DOHH2 (cell line): ENCODE data around the gene CD320.

Experiments
- H3F3A ChIP-seq: fragments of 200-600 bp; sonication (generic), shearing (Covaris generic); 2 replicates; pipeline ENCODE4 v1.6.0; 2016; ENCODE audit warnings: antibody characterized with exemption, mild to moderate bottlenecking; ENCODE audit not compliant: control insufficient read depth, insufficient read depth
- H3K27ac ChIP-seq: fragments of 200-600 bp; sonication (generic); 2 replicates; pipeline ENCODE4 v1.5.1; 2014; ENCODE audit warnings: low read depth, mild to moderate bottlenecking, low read length, moderate library complexity
- H3K27me3 ChIP-seq: fragments of 200-600 bp; sonication (generic); 2 replicates; pipeline ENCODE4 v1.6.1; 2014; ENCODE audit warnings: mild to moderate bottlenecking, low read length, mixed read lengths; ENCODE audit not compliant: control insufficient read depth
- H3K36me3 ChIP-seq: fragments of 200-600 bp; sonication (generic); 2 replicates; pipeline ENCODE4 v1.6.1; 2014; ENCODE audit warnings: mild to moderate bottlenecking, low read length, moderate library complexity, mixed read lengths; ENCODE audit not compliant: control insufficient read depth
- H3K4me1 ChIP-seq: fragments of 200-600 bp; sonication (generic); 2 replicates; pipeline ENCODE4 v1.6.1; 2014; ENCODE audit warnings: mild to moderate bottlenecking, low read length, mixed read lengths; ENCODE audit not compliant: control insufficient read depth
- H3K4me2 ChIP-seq: fragments of 200-600 bp; sonication (generic); 2 replicates; pipeline ENCODE4 v1.6.0; 2014; ENCODE audit warnings: mild to moderate bottlenecking, low read length, moderate library complexity
- H3K4me3 ChIP-seq: fragments of 200-600 bp; sonication (generic); 2 replicates; pipeline ENCODE4 v1.5.1; 2014; ENCODE audit warnings: mild to moderate bottlenecking, low read length, mixed read lengths
- H3K79me2 ChIP-seq: fragments of 200-600 bp; sonication (generic); 2 replicates; pipeline ENCODE4 v1.6.1; 2014; ENCODE audit warnings: mild to moderate bottlenecking, low read length, mixed read lengths; ENCODE audit not compliant: control insufficient read depth
- H3K9me2 ChIP-seq: fragments of 200-600 bp; sonication (generic); replicated peaks from 2 replicates; pipeline ENCODE4 v1.6.1; 2014; ENCODE audit warnings: mild to moderate bottlenecking, low read length, mixed read lengths; ENCODE audit not compliant: control insufficient read depth
- H3K9me3 ChIP-seq: fragments of 200-600 bp; sonication (generic); 2 replicates; pipeline ENCODE4 v1.6.1; 2014; ENCODE audit warnings: antibody characterized with exemption, low read length, mixed read lengths; ENCODE audit not compliant: control insufficient read depth, insufficient read depth
- H4K20me1 ChIP-seq: fragments of 200-600 bp; sonication (generic); 2 replicates; pipeline ENCODE4 v1.6.0; 2014; ENCODE audit warnings: low read depth, mild to moderate bottlenecking, antibody characterized with exemption, low read length, moderate library complexity; ENCODE audit not compliant: control insufficient read depth, insufficient read depth
- EZH2phosphoT487 ChIP-seq: fragments of 200-600 bp; sonication (generic); IDR thresholded peaks from 2 replicates; pipeline ENCODE4 v1.6.1; 2017; ENCODE audit warnings: borderline replicate concordance, mild to moderate bottlenecking, antibody characterized with exemption, low read length, moderate library complexity, mixed read lengths
- TF ChIP-seq, protein P1 (sequence below): fragments of 200-600 bp; sonication (generic); IDR thresholded peaks from one replicate; pipeline ENCODE4 v1.5.1; 2014; ENCODE audit warnings: antibody characterized with exemption, mild to moderate bottlenecking, low read depth, low read length; ENCODE audit not compliant: poor library complexity, severe bottlenecking

Gene CD320

DNA sequence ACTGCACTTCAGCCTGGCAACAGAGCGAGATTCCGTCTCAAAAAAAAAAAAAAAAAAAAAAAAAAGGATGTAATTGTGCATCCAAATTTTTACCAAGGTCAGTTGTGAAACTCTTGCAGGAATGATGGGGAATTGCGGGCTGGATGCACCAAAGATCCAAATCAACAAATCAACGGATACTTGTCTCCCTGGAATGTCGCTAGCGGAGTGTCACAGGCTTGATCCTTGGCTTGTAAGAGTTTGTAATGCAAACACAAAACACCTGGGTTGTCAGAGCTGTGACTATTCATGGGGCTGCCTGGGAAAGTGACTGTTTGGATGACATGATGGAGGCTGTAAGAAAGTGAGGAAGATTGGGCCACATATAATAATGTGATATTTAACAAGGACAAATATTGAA, 30.7 kb upstream of the CD320 start:
- TF ChIP-seq EZH2phosphoT487, result no peak
- TF ChIP-seq, protein P1, sequence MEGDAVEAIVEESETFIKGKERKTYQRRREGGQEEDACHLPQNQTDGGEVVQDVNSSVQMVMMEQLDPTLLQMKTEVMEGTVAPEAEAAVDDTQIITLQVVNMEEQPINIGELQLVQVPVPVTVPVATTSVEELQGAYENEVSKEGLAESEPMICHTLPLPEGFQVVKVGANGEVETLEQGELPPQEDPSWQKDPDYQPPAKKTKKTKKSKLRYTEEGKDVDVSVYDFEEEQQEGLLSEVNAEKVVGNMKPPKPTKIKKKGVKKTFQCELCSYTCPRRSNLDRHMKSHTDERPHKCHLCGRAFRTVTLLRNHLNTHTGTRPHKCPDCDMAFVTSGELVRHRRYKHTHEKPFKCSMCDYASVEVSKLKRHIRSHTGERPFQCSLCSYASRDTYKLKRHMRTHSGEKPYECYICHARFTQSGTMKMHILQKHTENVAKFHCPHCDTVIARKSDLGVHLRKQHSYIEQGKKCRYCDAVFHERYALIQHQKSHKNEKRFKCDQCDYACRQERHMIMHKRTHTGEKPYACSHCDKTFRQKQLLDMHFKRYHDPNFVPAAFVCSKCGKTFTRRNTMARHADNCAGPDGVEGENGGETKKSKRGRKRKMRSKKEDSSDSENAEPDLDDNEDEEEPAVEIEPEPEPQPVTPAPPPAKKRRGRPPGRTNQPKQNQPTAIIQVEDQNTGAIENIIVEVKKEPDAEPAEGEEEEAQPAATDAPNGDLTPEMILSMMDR, result no peak
- peaks cover 4% of the 10 kb centered on the region; the same call in 1 of the 2 replicates for H3K4me1 ChIP-seq
- no peak overlapping the region for H3K4me3 ChIP-seq
- peaks cover 44% of the 10 kb centered on the region for H3K27me3 ChIP-seq
- no peaks in the 10 kb centered on the region for H3K9me2 ChIP-seq
- H3F3A ChIP-seq, result no peaks in the 10 kb centered on the region
- no peaks in the 10 kb centered on the region for H4K20me1 ChIP-seq
- H3K9me3 ChIP-seq, result no peaks in the 10 kb centered on the region
- no peak overlapping the region for H3K4me2 ChIP-seq
- H3K27ac ChIP-seq, result no peak overlapping the region
- H3K79me2 ChIP-seq, result no peaks in the 10 kb centered on the region
- H3K36me3 ChIP-seq, result no peaks in the 10 kb centered on the region

DNA sequence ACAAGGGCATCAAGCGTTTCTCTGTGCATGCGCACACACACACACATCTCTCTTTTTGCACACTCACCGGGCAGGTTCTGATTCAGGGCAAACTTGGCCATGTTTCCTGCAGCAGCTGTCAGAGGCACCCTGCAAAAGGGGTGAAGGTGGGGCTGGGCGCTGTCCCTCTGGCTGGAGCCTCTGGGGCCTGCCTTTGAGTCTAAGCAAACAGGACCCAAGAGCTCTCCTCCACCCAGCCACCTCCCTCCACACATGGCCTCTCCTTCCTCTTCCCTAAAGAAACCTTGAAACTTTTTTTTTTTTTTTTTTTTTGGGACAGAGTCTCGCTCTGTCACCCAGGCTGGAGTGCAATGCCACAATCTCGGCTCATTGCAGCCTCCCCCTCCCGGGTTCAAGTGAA, 29.6 kb upstream of the CD320 start:
- Histone ChIP-seq H4K20me1 (no peaks in the 10 kb centered on the region), H3K27me3 (peaks cover 34% of the 10 kb centered on the region)

DNA sequence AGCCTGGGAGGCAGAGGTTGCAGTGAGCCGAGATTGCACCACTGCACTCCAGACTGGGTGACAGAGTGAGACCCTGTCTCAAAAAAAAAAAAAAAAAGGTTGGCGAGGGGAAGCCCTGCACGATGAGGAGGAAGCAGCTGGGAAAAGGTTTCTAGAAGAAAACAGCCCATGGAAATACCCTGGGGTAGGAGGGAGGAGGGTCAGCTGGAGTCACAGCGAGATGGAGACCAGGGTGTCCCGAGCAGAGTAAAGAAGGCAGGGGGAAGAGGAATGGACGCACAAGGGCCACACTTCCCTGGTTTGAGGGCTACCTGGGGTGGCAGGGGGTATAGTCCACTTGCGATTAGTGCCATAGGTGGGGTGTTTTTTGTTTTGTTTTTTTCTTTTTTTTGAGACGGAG, 28.5 kb upstream of the CD320 start:
- no peak overlapping the region for H3K27ac ChIP-seq
- H3K4me2 ChIP-seq, result no peak overlapping the region
- peaks cover 23% of the 10 kb centered on the region for H3K27me3 ChIP-seq
- no peak overlapping the region for H3K4me3 ChIP-seq
- TF ChIP-seq, protein P1, result no peak
- TF ChIP-seq EZH2phosphoT487, result no peak
- no peaks in the 10 kb centered on the region for H3K79me2 ChIP-seq
- no peaks in the 10 kb centered on the region for H4K20me1 ChIP-seq
- no peaks in the 10 kb centered on the region for H3K36me3 ChIP-seq
- no peaks in the 10 kb centered on the region for H3K4me1 ChIP-seq
- H3K9me3 ChIP-seq, result no peaks in the 10 kb centered on the region
- no peaks in the 10 kb centered on the region for H3K9me2 ChIP-seq
- no peaks in the 10 kb centered on the region for H3F3A ChIP-seq

More for the DNA sequence above, 29.6 kb upstream of the CD320 start:
- Histone ChIP-seq H3K4me2 (no peak overlapping the region), H3F3A (no peaks in the 10 kb centered on the region), H3K9me3 (no peaks in the 10 kb centered on the region), H3K36me3 (no peaks in the 10 kb centered on the region), H3K79me2 (no peaks in the 10 kb centered on the region), H3K27ac (no peak overlapping the region), H3K4me3 (no peak overlapping the region), H3K4me1 (peaks cover under 1% of the 10 kb centered on the region; the same call in 1 of the 2 replicates), H3K9me2 (no peaks in the 10 kb centered on the region)
- TF ChIP-seq, protein P1, result no peak
- TF ChIP-seq EZH2phosphoT487, result no peak

DNA sequence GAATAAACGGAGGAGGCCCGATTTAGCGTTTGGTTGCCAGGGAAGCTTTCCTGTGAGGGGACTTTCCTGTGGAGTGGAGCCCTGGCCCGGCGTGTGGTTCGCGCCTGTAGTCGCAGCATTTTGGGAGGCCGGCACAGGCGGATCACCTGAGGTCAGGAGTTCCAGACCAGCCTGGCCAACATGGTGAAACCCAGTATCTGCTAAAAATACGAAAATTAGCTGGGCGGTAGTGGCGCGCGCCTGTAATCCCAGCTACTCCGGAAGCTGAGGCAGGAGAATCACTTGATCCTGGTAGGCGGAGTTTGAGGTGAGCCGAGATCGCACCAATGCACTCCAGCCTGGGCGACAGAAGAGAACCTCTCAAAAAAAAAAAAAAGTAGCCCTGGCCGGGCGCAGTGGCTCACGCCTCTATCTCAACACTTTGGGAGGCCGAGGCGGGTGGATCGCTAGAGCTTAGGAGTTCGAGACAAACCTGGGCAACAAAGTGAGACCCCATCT, 28.0 kb upstream of the CD320 start:
- Histone ChIP-seq H3K27me3 (peaks cover 18% of the 10 kb centered on the region), H3K9me2 (no peaks in the 10 kb centered on the region), H3K36me3 (no peaks in the 10 kb centered on the region), H3K4me2 (no peak overlapping the region), H3K4me3 (no peak overlapping the region), H3K79me2 (no peaks in the 10 kb centered on the region), H3K4me1 (no peaks in the 10 kb centered on the region), H3K27ac (no peak overlapping the region), H4K20me1 (no peaks in the 10 kb centered on the region), H3K9me3 (no peaks in the 10 kb centered on the region), H3F3A (no peaks in the 10 kb centered on the region)
- no peak for TF ChIP-seq EZH2phosphoT487
- TF ChIP-seq, protein P1, result no peak
